OCI-LY7 (cell line): Measurements from ENCODE around the gene IPO4.

Experiments used
- CTCF ChIP-seq: fragments of 200-600 bp; sonication (generic); conservative IDR thresholded peaks from 2 replicates; pipeline ENCODE4 v1.5.1; 2014; ENCODE audit warnings: mild to moderate bottlenecking, antibody characterized with exemption, low read length, moderate library complexity, mixed read lengths
- EZH2phosphoT487 ChIP-seq: fragments of 200-600 bp; sonication (generic); IDR thresholded peaks from 2 replicates; pipeline ENCODE4 v1.6.1; 2018; ENCODE audit warnings: low read depth, borderline replicate concordance, mild to moderate bottlenecking, mixed run types, antibody characterized with exemption, low read length, moderate library complexity, mixed read lengths

- TF ChIP-seq EZH2phosphoT487 (no peak), CTCF (no peak)
These were observed 30.9 kb upstream of the IPO4 start for GRCh38 chr14:24219521-24219920.
